HepG2 (cell line): Measurements from ENCODE around the gene NEK11. TPM values are rescaled to one million over a fixed set of nuclear protein-coding genes. Genes with fewer than 3 reads are reported as not detected.

ENCODE experiments used
- ATAC-seq: fragments of 200-7000 bp; cut with Tn5 transposase; 3 replicates; pipeline ENCODE4 v1.9.1; 2020; ENCODE audit warnings: mild to moderate bottlenecking, moderate library complexity
- BruUV-seq: library from RNA; stranded (reverse); fragments of 400-500 nt; replicated peaks from 2 replicates; lab custom pipeline; 2021; lab: Mats Ljungman, UMichigan
- CTCF ChIA-PET: fragments of 300-600 bp; formaldehyde crosslinking; extraction: SDS; loops from one replicate; lab custom pipeline; 2021; ENCODE audit warnings: low total read pairs, inconsistent platforms, low intra/inter-chr PET ratio; lab: Yijun Ruan, JAX
- POLR2A ChIA-PET: fragments of 350-600 bp; sonication (Branson Sonifier 250); formaldehyde crosslinking; loops from one replicate; lab custom pipeline; 2020; ENCODE audit warnings: antibody characterized with exemption, inconsistent platforms; lab: Yijun Ruan, JAX
- DNase-seq: peaks from one replicate; pipeline ENCODE4 v3.0.0-alpha.2; 2015; ENCODE audit warnings: low spot score
- FAIRE-seq: peaks from 3 replicates; lab custom pipeline; 2011; peaks lifted over from hg19 to GRCh38; lab: Jason Lieb, UNC
- H2AFZ ChIP-seq: one replicate; pipeline ENCODE4 v1.6.1; 2011; ENCODE audit warnings: low read length, inconsistent platforms
- H3K27ac ChIP-seq: fragments of 300-600 bp; 3 replicates; pipeline ENCODE4 v1.8.0; 2011; ENCODE audit warnings: mixed run types, mild to moderate bottlenecking, mixed read lengths, low read length, inconsistent platforms; ENCODE audit not compliant: insufficient read depth; ENCODE audit errors: extremely low read length
- H3K27me3 ChIP-seq, 2 experiments: fragments of 200-600 bp in 1 of 2; 2 replicates in 1 of 2; 3 replicates in 1 of 2; pipeline versions ENCODE4 v1.6.0 to v1.8.0; 2011; ENCODE audit warnings: low read length in 2 of 2, mild to moderate bottlenecking in 2 of 2, moderate library complexity in 2 of 2, inconsistent platforms in 1 of 2; ENCODE audit not compliant: insufficient read depth in 2 of 2, control insufficient read depth in 1 of 2
- H3K36me3 ChIP-seq, 2 experiments: fragments of 200-600 bp in 1 of 2; replicated peaks in 1 of 2; 2 replicates in 1 of 2; 3 replicates in 1 of 2; pipeline versions ENCODE4 v1.5.1 to v1.8.0; 2011; ENCODE audit warnings: low read length in 2 of 2, inconsistent platforms in 1 of 2; ENCODE audit not compliant: insufficient read depth in 2 of 2, control insufficient read depth in 1 of 2
- H3K4me1 ChIP-seq: 2 replicates; pipeline ENCODE4 v1.5.1; 2012; ENCODE audit warnings: low read length, inconsistent platforms; ENCODE audit not compliant: insufficient read depth
- H3K4me2 ChIP-seq: 2 replicates; pipeline ENCODE4 v1.6.0; 2011; ENCODE audit warnings: low read depth, low read length, inconsistent platforms
- H3K4me3 ChIP-seq, 3 experiments: fragments of 200-600 bp in 1 of 3; sonication (generic), shearing (Covaris generic) in 1 of 3; replicated peaks in 1 of 3; 2 replicates each; pipeline ENCODE4 v1.5.1; 2011 to 2016; ENCODE audit warnings: low read length in 3 of 3, inconsistent platforms in 2 of 3, low read depth in 2 of 3, mild to moderate bottlenecking in 2 of 3, control low read depth in 1 of 3, mixed read lengths in 1 of 3; ENCODE audit not compliant: insufficient read depth in 1 of 3
- H3K79me2 ChIP-seq: one replicate; pipeline ENCODE4 v1.6.1; 2011; ENCODE audit warnings: low read length, inconsistent platforms; ENCODE audit not compliant: insufficient read depth
- H3K9ac ChIP-seq: 2 replicates; pipeline ENCODE4 v1.6.0; 2011; ENCODE audit warnings: mild to moderate bottlenecking, low read depth, low read length, inconsistent platforms; ENCODE audit not compliant: insufficient read depth
- H3K9me3 ChIP-seq: 2 replicates; pipeline ENCODE4 v1.5.1; 2012; ENCODE audit warnings: mild to moderate bottlenecking, low read length
- H4K20me1 ChIP-seq: 2 replicates; pipeline ENCODE4 v1.6.0; 2011; ENCODE audit warnings: inconsistent platforms, mild to moderate bottlenecking, low read length, moderate library complexity; ENCODE audit not compliant: insufficient read depth
- BHLHE40 ChIP-seq: IDR thresholded peaks from 2 replicates; pipeline ENCODE4 v1.6.1; 2011; ENCODE audit warnings: low read length, improper control_type of control experiment
- BRCA1 ChIP-seq: sonication (generic); formaldehyde crosslinking; IDR thresholded peaks from 2 replicates; pipeline ENCODE4 v1.4.0; 2020; ENCODE audit warnings: missing genetic modification reagents
- CBX5 ChIP-seq: sonication (generic); formaldehyde crosslinking; IDR thresholded peaks from 2 replicates; pipeline ENCODE4 v1.4.0; 2020; ENCODE audit warnings: missing genetic modification reagents, borderline replicate concordance
- CEBPZ ChIP-seq: IDR thresholded peaks from 2 replicates; pipeline ENCODE4 v1.6.1; 2012; ENCODE audit warnings: low read length, improper control_type of control experiment
- HMGA1 ChIP-seq: sonication (generic); formaldehyde crosslinking; conservative IDR thresholded peaks from 2 replicates; pipeline ENCODE4 v1.4.0; 2020; ENCODE audit warnings: missing genetic modification reagents
- NONO ChIP-seq, 2 experiments: fragments of 450-650 bp in 1 of 2; sonication (generic) in 1 of 2; formaldehyde crosslinking in 1 of 2; IDR thresholded peaks in 1 of 2; conservative IDR thresholded peaks in 1 of 2; 2 replicates each; pipeline versions ENCODE4 v1.6.1 to v1.8.0; 2017 to 2022; ENCODE audit warnings: mild to moderate bottlenecking in 1 of 2, missing genetic modification reagents in 1 of 2, moderate library complexity in 1 of 2
- RFX5 ChIP-seq: IDR thresholded peaks from 2 replicates; pipeline ENCODE4 v1.6.1; 2011; ENCODE audit warnings: low read depth, low read length, improper control_type of control experiment
- ZNF232 ChIP-seq: sonication (generic); formaldehyde crosslinking; IDR thresholded peaks from 2 replicates; pipeline ENCODE4 v1.4.0; 2020; ENCODE audit warnings: missing genetic modification reagents, borderline replicate concordance
- WGBS: methylation state at CpG from one replicate; pipeline ENCODE4 v1.1.6; 2017; ENCODE audit warnings: low lambda C conversion rate; 5-methylcytosine and 5-hydroxymethylcytosine counted together
- in situ Hi-C: cut with HindIII; loops from 2 replicates; pipeline ENCODE4 v1.10.0; 2017; ENCODE audit warnings: low pct_unique_long_range_greater_than_20kb; ENCODE audit not compliant: extremely low pct_ligation_motif_present
- intact Hi-C: fragments of 100-400 bp; cut with micrococcal nuclease; formaldehyde crosslinking; loops from one replicate; pipeline ENCODE4 v1.10.0; 2022; ENCODE audit not compliant: unreplicated experiment
- polyA plus RNA-seq, 8 experiments: library from polyadenylated mRNA; depleted of rRNA in 3 of 8; stranded (reverse) in 7 of 8; unstranded in 1 of 8; fragments of >200 nt; fragmentation: Illumina TruSeq in 4 of 8; extraction: Trizol in 4 of 8; gene quantifications; 2 replicates each; pipeline versions ENCODE4 v1.2.1 to v1.2.3, GENCODE V29; 2011 to 2016; ENCODE audit warnings: low read depth in 4 of 8, missing spikeins in 1 of 8, mixed read lengths in 1 of 8; ENCODE audit not compliant: insufficient read depth in 1 of 8
- total RNA-seq, 5 experiments: library from RNA; depleted of rRNA; stranded (reverse); fragments of >200 nt; fragmentation: Illumina TruSeq; extraction: Trizol; gene quantifications; 2 replicates each; pipeline ENCODE4 v1.2.3, GENCODE V29; 2016; ENCODE audit warnings: low read depth in 1 of 5
- TF ChIP-seq, protein P1 (sequence below): IDR thresholded peaks from 2 replicates; pipeline ENCODE4 v1.6.1; 2016; ENCODE audit warnings: low read depth, control low read depth

NEK11 gene
- total and polyA plus RNA-seq, 2 of the 13 experiments (the other 11 are each of a cell fraction or from before 2014, with no cell fraction given): 0.95 to 2.2 TPM

DNA sequence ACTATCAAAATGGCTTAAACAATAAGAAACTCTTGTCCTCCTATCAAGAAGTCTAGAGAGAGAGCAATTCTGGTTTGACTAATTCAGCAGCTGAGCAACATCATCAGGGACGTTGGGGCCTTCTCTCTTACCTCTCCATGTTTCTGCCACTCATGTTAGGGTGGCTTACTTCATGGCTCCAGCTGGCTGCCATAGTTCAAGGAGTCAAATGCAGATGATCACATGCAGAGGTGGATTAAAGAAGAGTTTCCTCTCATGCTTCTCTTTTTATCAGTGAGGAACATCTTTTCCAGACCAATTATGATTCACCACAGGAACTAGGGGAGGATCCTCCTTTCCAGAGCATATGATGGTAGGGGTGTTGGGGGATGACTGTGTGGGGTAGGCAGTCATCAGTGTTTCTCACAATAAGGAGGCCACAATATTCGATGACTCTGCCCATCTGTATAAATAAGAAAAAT lies 45.5 kb downstream of the NEK11 start:
- ATAC-seq (no peak), DNase-seq (no peak)
- no peak overlapping the region for H2AFZ ChIP-seq
- H3K9me3 ChIP-seq: no peaks in the 10 kb centered on the region
- H3K27me3 ChIP-seq: no peaks in the 10 kb centered on the region; a peak in 1 of 5 replicates
- H3K9ac ChIP-seq: no peak overlapping the region
- WGBS: 0% methylated on average over 2 of the region's 2 CpGs
- H3K4me2 ChIP-seq: no peak overlapping the region
- TF ChIP-seq BRCA1 (CRISPR knock-in tag): no peak
- no peak for TF ChIP-seq CBX5 (CRISPR knock-in tag)
- TF ChIP-seq BHLHE40: no peak
- no peak for TF ChIP-seq HMGA1 (CRISPR knock-in tag)
- no peak for TF ChIP-seq ZNF232
- TF ChIP-seq, protein P1, sequence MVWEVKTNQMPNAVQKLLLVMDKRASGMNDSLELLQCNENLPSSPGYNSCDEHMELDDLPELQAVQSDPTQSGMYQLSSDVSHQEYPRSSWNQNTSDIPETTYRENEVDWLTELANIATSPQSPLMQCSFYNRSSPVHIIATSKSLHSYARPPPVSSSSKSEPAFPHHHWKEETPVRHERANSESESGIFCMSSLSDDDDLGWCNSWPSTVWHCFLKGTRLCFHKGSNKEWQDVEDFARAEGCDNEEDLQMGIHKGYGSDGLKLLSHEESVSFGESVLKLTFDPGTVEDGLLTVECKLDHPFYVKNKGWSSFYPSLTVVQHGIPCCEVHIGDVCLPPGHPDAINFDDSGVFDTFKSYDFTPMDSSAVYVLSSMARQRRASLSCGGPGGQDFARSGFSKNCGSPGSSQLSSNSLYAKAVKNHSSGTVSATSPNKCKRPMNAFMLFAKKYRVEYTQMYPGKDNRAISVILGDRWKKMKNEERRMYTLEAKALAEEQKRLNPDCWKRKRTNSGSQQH: no peak
- no peak for TF ChIP-seq NONO (IDR thresholded peaks at IDR 0.05)
- TF ChIP-seq NONO (CRISPR knock-in tag; conservative IDR thresholded peaks at IDR 0.05): no peak
- TF ChIP-seq RFX5: no peak
- TF ChIP-seq CEBPZ: no peak
- TF ChIP-seq, all 625 proteins: peak for 0
- intact Hi-C loops: no loop called here
- POLR2A ChIA-PET: no interaction called here
- BruUV-seq: no TSS peak
- Histone ChIP-seq H3K36me3 (no peaks in the 10 kb centered on the region), H4K20me1 (no peaks in the 10 kb centered on the region), H3K4me1 (no peaks in the 10 kb centered on the region), H3K27ac (no peak overlapping the region), H3K4me3 (no peak overlapping the region), H3K79me2 (no peaks in the 10 kb centered on the region)
- CTCF ChIA-PET: no interaction called here
- FAIRE-seq: no peak
- in situ Hi-C loops: no loop called here
